Retina (tissue), 1 donor: ENCODE data around the gene ASXL2.

Source experiments
- DNase-seq: peaks from one replicate; pipeline ENCODE4 v3.0.0-alpha.2; 2016

ASXL2 gene

GRCh38 chr2:25684577-25685473, 193.5 kb downstream of the ASXL2 start:
- DNase-seq = no peak
